Left lobe of liver (tissue), 2 donors: ENCODE measurements around the gene SMTNL2. TPM values are rescaled to one million over a fixed set of nuclear protein-coding genes. Genes with fewer than 3 reads are reported as not detected.
"Not testable (repeated sequence)": the region's sequence is repeated elsewhere in the genome, so short reads cannot be mapped to it uniquely, and the experiment has no call there.

Source experiments
- ATAC-seq: fragments of 200-7000 bp; cut with Tn5 transposase; one replicate; pipeline ENCODE4 v1.9.1; 2020; ENCODE audit warnings: mild to moderate bottlenecking, moderate library complexity
- DNase-seq: peaks from one replicate; pipeline ENCODE4 v3.0.0-alpha.2; 2020; ENCODE audit warnings: low spot score
- total RNA-seq: library from RNA; stranded (reverse); gene quantifications from one replicate; pipeline ENCODE4 v1.2.1, GENCODE V29; 2021
- donor health status: DM: no; HTN: no; CAD: no; lungs with moderate emphysema.
- donor health status: DM: no; HTN: yes; CAD: no.

The SMTNL2 gene
- total RNA-seq, 1 donor from 2014 or later, result not detected

DNA sequence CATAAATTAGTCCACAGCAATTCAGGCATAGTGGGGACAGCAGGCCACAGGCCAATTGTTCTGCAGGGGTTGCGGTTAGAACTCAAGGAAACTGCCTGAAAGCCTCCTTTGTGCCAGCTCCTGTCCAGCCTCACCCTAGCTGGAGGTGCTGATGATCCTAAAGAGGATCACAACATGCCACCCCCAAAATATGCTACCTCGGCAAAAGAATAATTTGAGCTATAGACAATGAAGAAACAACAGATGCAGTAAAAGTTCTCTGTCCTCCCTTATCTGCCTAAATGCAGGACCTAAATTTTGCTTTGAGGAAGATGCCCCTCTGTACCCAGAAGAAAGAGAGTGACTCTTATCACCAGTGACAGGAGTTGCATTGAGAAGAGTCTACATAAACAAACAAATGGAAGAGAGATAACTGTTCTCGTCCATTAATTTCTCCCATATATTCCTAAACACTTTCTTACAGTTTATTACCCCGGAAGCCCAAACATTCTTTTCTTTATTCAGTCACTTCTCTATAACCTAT lies 42.5 kb downstream of the SMTNL2 start:
- DNase-seq (no peak), ATAC-seq (no peak)

DNA sequence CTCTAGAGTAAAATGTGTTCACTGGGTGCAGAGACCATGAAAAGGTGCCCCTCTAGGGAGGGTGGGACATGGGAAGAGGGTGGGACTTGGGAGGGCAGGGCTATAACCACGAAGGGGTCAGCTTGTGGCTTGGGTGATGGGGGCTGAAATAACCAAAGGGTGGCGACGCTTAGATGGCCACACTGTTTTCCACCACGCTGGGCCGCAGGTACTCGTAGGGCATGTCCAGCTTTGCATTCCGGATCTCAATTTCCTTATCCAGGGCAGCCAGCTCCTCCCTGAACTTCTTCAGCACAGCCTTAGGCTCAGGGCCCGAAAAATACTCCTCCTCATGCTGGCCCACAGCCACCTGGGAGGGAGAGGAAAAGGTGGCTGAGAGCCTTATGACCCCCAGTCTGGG lies 47.1 kb downstream of the SMTNL2 start:
- ATAC-seq (no peak), DNase-seq (no peak)

GRCh38 chr17:4631836-4632580 lies 47.7 kb downstream of the SMTNL2 start:
- ATAC-seq (no peak), DNase-seq (no peak)

GRCh38 chr17:4632581-4632920 lies 48.2 kb downstream of the SMTNL2 start:
- ATAC-seq, result no peak
- no peak for DNase-seq

DNA sequence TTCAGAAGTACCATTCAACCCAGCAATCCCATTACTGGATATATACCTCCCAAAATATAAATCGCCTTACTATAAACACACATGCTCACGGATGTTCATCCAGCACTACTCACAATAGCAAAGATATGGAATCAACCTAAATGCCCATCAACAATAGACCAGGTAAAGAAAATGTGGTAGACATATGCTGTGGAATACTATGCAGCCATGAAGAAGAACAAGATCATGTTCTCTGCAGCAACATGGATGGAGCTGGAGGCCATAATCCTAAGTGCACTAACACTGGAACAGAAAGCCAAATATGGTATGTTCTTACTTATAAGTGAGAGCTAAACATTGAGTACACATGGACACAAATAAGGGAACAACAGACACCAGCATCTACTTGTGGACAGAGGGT lies 49.3 kb downstream of the SMTNL2 start:
- no peak for ATAC-seq

DNA sequence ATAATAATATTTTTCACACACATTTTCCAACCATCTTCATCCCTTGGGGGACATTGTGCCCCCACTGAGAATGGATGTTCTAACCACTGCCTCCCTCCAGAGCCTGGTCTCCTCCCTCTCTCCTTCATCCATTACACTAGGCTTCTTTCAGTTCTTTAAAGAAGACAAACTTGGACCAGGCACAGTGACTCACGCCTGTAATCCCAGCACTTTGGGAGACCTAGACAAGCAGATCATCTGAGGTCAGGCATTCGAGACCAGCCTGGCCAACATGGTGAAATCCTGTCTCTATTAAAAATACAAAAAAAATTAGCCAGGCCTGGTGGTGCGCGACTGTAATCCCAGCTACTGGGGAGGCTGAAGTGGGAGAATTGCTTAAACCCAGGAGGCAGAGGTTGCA lies 50.6 kb downstream of the SMTNL2 start:
- ATAC-seq, result no peak
- no peak for DNase-seq

More for the DNA sequence above, 49.3 kb downstream of the SMTNL2 start:
- no peak for DNase-seq

DNA sequence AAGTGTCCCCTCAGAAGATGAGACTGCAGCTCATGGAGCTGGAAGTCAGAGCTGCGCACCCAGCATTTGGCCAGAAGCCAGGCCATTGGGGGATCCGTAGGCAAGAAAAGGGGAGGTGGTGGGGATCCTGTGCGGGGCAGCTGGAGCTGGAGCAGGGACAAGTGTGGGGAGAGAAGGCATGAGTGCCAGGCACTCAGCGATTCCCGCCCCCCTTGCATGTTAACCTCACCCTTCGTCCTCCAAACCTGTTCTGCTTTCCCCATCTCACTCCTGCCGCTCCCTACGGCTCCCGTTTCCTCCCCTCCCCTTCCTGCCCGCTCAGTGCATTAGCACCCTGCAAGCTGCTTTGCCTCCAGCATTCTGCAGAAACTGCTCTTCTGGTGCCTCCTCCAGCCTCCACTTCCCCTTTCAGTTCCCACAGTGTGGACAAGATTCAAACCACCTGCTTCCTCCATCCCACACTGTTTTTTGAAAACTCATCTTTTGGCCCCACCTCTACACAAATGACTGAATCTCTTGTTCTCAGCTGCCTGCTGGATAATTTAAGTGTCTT lies 51.6 kb downstream of the SMTNL2 start:
- DNase-seq (no peak), ATAC-seq (peak; percentile 32)

GRCh38 chr17:4636474-4637100 lies 52.3 kb downstream of the SMTNL2 start:
- ATAC-seq (no peak), DNase-seq (no peak)

DNA sequence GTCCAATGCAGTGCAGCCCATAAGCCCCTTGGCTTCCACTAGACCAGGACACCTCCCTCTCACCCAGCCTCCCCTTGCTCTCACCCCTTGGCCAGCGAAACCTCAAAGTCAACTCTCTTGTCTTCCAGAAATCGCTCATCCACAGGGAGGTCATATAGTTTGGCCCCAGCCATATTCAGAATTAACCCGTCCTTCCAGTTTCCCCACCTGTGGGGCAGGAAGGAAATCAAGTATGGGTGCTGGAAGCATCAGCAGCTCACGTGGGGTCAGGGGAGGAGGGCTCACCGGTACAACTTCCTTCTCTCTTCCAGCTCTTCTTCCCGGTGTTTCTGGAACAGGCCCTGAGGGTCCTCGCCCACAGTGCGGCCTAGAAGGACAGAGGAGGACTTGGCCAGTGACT lies 54.4 kb downstream of the SMTNL2 start:
- ATAC-seq, DNase-seq: not testable (repeated sequence)

- not testable (repeated sequence) for DNase-seq
- peak; percentile 64 for ATAC-seq
Observed at GRCh38 chr17:4639301-4640059, 55.2 kb downstream of the SMTNL2 start.

DNA sequence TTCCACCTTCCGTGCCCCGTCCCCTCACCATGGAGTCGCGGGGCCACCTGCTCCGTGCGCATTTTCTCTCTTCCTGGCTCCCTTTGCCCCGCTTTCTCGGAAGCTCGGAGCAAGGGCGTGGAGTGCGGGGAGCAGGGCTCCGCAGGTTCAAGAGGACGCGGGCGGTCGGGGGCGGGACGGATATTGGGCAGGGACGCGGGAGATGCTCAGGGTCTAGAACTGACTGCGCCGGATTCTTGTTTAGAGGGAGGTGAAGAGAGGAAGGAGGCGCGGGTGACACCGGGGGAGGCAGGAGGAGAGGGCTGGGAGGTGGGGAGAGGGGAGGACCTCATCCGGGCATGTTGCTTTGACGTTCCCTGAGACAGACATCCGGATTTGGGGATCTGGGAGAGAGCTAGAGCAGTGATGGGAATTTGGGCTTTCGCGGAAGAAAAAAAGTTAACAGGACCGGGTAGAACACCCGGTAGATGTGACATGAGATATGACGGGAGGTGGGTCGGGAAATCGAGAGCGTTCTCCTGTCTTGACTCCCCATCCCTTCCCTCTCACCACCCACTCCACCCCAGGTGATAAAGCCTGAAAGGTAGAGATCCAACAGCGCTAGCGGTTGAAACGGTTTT lies 56.4 kb downstream of the SMTNL2 start:
- not testable (repeated sequence) for DNase-seq, ATAC-seq

DNA sequence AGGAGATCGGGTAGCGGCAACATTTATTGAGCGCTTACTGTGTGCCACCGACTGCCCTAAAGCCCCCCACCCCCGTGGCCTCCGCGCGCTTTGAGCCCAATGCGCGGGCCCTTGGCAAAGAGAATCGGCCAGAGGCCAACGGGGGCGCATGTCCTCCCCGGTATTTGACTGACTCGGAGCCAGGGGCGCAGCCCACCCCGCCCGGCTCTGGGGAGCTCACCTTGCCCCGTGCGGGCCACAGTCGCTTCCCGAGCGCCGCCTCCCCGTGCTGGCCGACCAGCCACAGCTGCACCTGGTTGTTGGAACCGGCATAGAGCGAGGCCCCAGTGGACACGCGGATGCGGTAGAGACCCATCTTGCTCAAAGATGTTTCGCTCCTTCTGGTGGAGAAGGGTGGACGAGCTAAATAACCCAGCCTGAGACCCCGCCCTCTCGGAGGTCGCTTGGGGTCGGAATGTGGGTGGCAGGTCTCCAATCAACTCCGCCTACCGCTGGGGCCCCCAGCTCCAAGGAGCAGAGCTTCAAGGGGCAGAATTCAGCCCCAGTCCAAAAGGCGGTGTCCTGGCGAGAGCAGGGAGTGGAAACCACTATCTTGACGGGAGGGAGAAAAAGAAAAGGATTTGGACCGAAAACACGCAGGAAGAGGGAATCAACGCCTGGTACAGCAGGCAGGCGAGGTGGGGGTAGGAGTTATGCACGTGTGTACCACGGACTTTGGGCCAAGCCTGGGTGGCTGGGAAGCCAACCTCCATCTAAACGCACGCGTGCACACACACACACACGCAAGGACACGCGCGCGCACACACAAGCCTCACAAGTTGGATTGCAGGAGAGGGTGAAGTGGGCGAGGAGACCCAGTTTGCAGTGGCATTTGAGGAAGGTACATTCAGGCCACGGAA lies 57.2 kb downstream of the SMTNL2 start, which contains the start of gene ALOX15:
ALOX15 (minus strand) TSS at position 382 of the 899 bp plus-strand sequence; CDS start at position 355, 27 bp downstream.
- ATAC-seq, result no peak
- no peak for DNase-seq

DNA sequence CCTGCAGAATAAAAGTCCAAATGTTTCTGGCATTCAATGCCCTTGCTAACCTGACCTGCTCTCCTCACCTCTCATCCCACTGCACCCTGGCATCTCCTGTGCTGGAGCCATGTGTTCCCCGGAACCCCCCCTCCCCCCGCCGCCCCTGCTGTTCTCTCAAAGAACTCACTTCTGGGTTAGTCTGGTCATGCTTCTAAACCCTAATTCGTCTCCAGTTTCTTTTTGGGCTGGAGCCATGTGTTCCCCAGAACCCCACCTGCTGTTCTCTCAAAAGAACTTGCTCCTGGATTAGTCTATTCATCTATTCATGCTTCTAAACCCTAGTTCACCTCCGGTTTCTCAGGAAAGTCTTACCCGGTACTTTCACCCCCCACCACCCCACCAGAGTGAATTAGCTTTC lies 58.0 kb downstream of the SMTNL2 start:
- DNase-seq, result no peak
- ATAC-seq, result no peak

DNA sequence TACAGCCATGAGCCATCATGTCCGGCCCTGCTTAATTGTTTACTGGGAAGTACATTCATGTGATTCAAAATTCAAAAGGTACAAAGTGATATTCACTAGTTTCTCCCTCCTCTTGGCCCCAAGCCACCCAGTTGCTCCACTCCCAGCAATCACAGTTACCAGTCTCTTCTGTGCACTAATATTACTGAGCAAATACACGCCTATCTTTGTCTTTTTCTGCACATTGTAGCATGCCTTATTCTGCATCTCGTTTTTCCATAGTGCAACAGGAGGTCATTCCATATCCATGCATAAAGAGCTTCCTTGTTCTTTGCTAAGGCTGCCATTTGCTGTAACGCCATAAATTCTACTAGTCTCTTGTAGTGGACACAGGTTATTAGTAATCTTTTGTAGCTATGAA lies 59.3 kb downstream of the SMTNL2 start:
- ATAC-seq (peak; percentile 55), DNase-seq (no peak)

DNA sequence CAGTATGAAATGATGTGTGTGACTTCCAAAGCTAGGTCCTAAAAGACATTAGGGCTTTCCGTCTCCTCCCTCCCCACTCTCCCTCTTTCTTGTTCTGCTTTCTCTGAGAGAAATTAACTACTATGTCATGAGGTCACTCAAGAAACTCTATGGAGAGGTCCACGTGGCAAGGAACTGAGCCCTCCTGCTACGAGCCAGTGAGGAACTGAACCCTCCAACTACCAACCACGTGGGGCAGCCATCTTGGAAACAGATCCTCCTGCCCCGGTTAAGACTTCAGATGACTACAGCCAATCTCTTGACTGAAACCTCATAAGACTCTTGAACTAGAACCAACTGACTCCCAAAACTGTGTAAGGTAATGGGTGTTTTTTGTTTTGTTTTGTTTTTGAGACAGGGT lies 61.3 kb downstream of the SMTNL2 start:
- no peak for ATAC-seq
- DNase-seq, result no peak

DNA sequence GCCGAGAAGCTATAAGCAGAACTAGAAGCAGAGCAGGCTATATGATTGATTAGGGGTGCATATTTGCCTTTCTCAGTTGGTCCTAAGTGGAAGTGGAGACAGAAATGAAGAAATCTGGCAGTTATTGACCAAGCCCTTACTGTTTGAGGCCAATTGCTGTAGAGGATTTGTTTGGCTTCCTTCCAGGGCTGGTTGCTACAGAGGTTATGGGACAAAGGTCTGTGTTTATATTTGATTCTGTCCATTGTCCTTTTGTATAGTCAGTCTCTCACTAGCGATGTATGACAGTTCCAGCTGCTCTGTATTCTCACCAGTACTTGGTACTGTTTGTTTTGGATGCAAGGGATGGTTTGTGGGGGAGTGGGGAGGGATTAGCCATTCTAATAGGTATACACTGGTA lies 64.4 kb downstream of the SMTNL2 start:
- ATAC-seq, result peak; percentile 92
- peak; percentile 79 for DNase-seq

DNA sequence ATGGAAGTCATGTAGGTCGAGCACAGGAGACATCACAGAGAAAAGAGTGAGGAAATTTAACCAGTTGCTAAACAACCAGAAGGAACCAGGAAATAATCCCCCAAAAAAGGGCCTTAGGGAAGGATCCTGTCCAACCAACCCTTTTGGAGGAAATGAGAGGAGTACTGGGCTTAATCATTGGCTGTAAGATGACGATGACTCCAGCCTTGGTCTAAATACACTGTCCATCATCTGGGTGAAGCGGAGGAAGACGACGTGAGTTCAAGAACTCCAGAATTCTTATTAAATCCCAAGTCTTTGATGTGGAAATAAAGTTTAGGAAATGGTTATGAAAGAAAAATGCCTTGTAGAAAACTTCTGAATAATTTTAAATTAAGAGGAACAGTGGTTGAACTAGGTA lies 68.7 kb downstream of the SMTNL2 start:
- no peak for DNase-seq
- no peak for ATAC-seq

- not testable (repeated sequence) for ATAC-seq, DNase-seq
Observed at GRCh38 chr17:4655933-4656332, 71.6 kb downstream of the SMTNL2 start.

DNA sequence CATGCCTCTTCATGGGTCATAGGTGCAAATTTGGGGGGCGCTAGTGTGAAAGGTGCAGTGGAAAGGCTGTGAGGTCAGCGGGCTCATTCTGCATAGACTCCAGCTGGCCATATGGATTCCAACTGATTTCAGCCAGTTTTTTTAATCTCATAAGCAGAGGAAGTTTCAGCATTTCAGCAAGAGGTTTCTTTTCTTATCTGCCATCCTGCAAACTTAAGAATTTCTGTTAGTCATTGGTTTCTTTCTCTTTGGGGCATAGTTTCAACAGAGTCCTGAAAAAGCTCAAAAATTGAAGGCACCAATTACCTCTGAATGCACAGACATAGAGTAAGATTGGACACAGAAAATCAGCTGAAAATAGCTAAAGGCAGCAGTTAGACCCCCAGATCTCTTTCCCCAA lies 73.3 kb downstream of the SMTNL2 start:
- DNase-seq (no peak), ATAC-seq (no peak)
